IMR-90 (cell line): Measurements from ENCODE around the gene PPARD. TPM values are rescaled to one million over a fixed set of nuclear protein-coding genes. Genes with fewer than 3 reads are reported as not detected.

ENCODE experiments used
- ATAC-seq: fragments of 200-7000 bp; cut with Tn5 transposase; 2 replicates; pipeline ENCODE4 v1.9.1; 2020; ENCODE audit warnings: low read depth, mild to moderate bottlenecking, moderate library complexity
- BruUV-seq: library from RNA; stranded (reverse); fragments of 400-500 nt; replicated peaks from 2 replicates; lab custom pipeline; 2021; lab: Mats Ljungman, UMichigan
- CTCF ChIA-PET: fragments of 300-600 bp; formaldehyde crosslinking; extraction: SDS; loops from one replicate; lab custom pipeline; 2021; ENCODE audit warnings: antibody characterized with exemption; lab: Yijun Ruan, JAX
- POLR2A ChIA-PET: fragments of 300-600 bp; sonication (Branson Sonifier 250); formaldehyde crosslinking; loops from one replicate; lab custom pipeline; 2022; ENCODE audit warnings: antibody characterized with exemption; ENCODE audit not compliant: unreplicated experiment; lab: Charles Lee
- DNase-seq: peaks from one replicate; pipeline ENCODE4 v3.0.0; 2013
- H2AFZ ChIP-seq: replicated peaks from 2 replicates; pipeline ENCODE3; 2013; ENCODE audit warnings: low read length, mild to moderate bottlenecking; ENCODE audit not compliant: poor library complexity
- H2AK5ac ChIP-seq: 2 replicates; pipeline ENCODE4 v1.6.1; 2013; ENCODE audit warnings: low read depth, low read length, inconsistent platforms
- H2AK9ac ChIP-seq: replicated peaks from 2 replicates; pipeline ENCODE3; 2013; ENCODE audit warnings: mild to moderate bottlenecking, low read depth, low read length, moderate library complexity; ENCODE audit not compliant: poor library complexity
- H2BK120ac ChIP-seq: 2 replicates; pipeline ENCODE4 v1.6.1; 2013; ENCODE audit warnings: low read depth, low read length, inconsistent platforms
- H2BK15ac ChIP-seq: 3 replicates; pipeline ENCODE4 v1.6.1; 2013; ENCODE audit warnings: low read depth, low read length, inconsistent platforms
- H2BK20ac ChIP-seq: 2 replicates; pipeline ENCODE4 v1.6.1; 2013; ENCODE audit warnings: low read depth, mild to moderate bottlenecking, inconsistent platforms, low read length, moderate library complexity
- H2BK5ac ChIP-seq: 2 replicates; pipeline ENCODE4 v1.6.1; 2013; ENCODE audit warnings: mild to moderate bottlenecking, low read depth, low read length, inconsistent platforms; ENCODE audit not compliant: poor library complexity, severe bottlenecking
- H3K14ac ChIP-seq: replicated peaks from 2 replicates; pipeline ENCODE4 v1.6.1; 2013; ENCODE audit warnings: low read depth, low read length, inconsistent platforms
- H3K18ac ChIP-seq: 2 replicates; pipeline ENCODE4 v1.6.1; 2013; ENCODE audit warnings: low read depth, low read length, control low read depth
- H3K23ac ChIP-seq: 2 replicates; pipeline ENCODE4 v1.6.1; 2013; ENCODE audit warnings: low read depth, low read length, inconsistent platforms
- H3K27ac ChIP-seq: 2 replicates; pipeline ENCODE4 v1.5.1; 2013; ENCODE audit warnings: mild to moderate bottlenecking, control low read depth, low read length; ENCODE audit not compliant: insufficient read depth
- H3K27me3 ChIP-seq: 2 replicates; pipeline ENCODE4 v1.6.1; 2013; ENCODE audit warnings: low read length; ENCODE audit not compliant: control insufficient read depth, insufficient read depth
- H3K36me3 ChIP-seq: 2 replicates; pipeline ENCODE4 v1.6.1; 2013; ENCODE audit warnings: low read length, mixed read lengths; ENCODE audit not compliant: control insufficient read depth, insufficient read depth
- H3K4ac ChIP-seq: 2 replicates; pipeline ENCODE4 v1.6.1; 2013; ENCODE audit warnings: low read depth, low read length, inconsistent platforms
- H3K4me1 ChIP-seq: 2 replicates; pipeline ENCODE4 v1.6.1; 2013; ENCODE audit warnings: low read length, mixed read lengths; ENCODE audit not compliant: control insufficient read depth, insufficient read depth
- H3K4me2 ChIP-seq: 2 replicates; pipeline ENCODE4 v1.6.1; 2013; ENCODE audit warnings: low read depth, mild to moderate bottlenecking, control low read depth, low read length, moderate library complexity
- H3K4me3 ChIP-seq: 2 replicates; pipeline ENCODE4 v1.5.1; 2013; ENCODE audit warnings: low read depth, mild to moderate bottlenecking, control low read depth, low read length, moderate library complexity; ENCODE audit not compliant: insufficient read depth
- H3K56ac ChIP-seq: 2 replicates; pipeline ENCODE4 v1.6.1; 2013; ENCODE audit warnings: low read length, inconsistent platforms; ENCODE audit not compliant: insufficient read depth; ENCODE audit errors: extremely low read depth
- H3K79me1 ChIP-seq, 2 experiments: 2 replicates each; pipeline ENCODE4 v1.6.1; 2013; ENCODE audit warnings: low read length in 2 of 2, inconsistent platforms in 1 of 2, low read depth in 1 of 2
- H3K9ac ChIP-seq: 2 replicates; pipeline ENCODE4 v1.6.1; 2013; ENCODE audit warnings: low read depth, low read length, control low read depth
- H3K9me1 ChIP-seq: 2 replicates; pipeline ENCODE4 v1.6.1; 2013; ENCODE audit warnings: low read length, inconsistent platforms; ENCODE audit not compliant: insufficient read depth
- H3K9me3 ChIP-seq: 2 replicates; pipeline ENCODE4 v1.6.1; 2013; ENCODE audit warnings: low read length; ENCODE audit not compliant: control insufficient read depth, insufficient read depth
- H4K20me1 ChIP-seq: 2 replicates; pipeline ENCODE4 v1.6.1; 2013; ENCODE audit warnings: low read length, inconsistent platforms; ENCODE audit not compliant: insufficient read depth
- H4K5ac ChIP-seq: 2 replicates; pipeline ENCODE4 v1.6.1; 2013; ENCODE audit warnings: mild to moderate bottlenecking, low read depth, low read length, control low read depth
- H4K8ac ChIP-seq, 2 experiments: 2 replicates each; pipeline ENCODE4 v1.6.1; 2013; ENCODE audit warnings: low read depth in 2 of 2, low read length in 2 of 2, control low read depth in 1 of 2, inconsistent platforms in 1 of 2
- H4K91ac ChIP-seq: 2 replicates; pipeline ENCODE4 v1.6.1; 2013; ENCODE audit warnings: low read depth, low read length, inconsistent platforms; ENCODE audit not compliant: insufficient read depth
- FOS ChIP-seq: fragments of 150-350 bp; IDR thresholded peaks from 2 replicates; pipeline ENCODE4 v1.6.1; 2016; ENCODE audit warnings: low read depth, low read length
- RCOR1 ChIP-seq: IDR thresholded peaks from 2 replicates; pipeline ENCODE4 v1.6.1; 2012; ENCODE audit warnings: mild to moderate bottlenecking, low read length, improper control_type of control experiment; ENCODE audit not compliant: insufficient replicate concordance
- WGBS, 2 experiments: methylation state at CpG; one replicate each; pipeline versions ENCODE4 v1.1.5 to v1.1.7; 2013; ENCODE audit warnings: missing lambda C conversion rate in 2 of 2; ENCODE audit not compliant: insufficient read length in 1 of 2; ENCODE audit errors: extremely low coverage in 2 of 2; 5-methylcytosine and 5-hydroxymethylcytosine counted together
- dilution Hi-C: fragments of 300-500 bp; cut with HindIII; formaldehyde crosslinking; loops from one replicate; pipeline ENCODE4 v1.14.3; 2018; ENCODE audit warnings: low sequenced_read_pairs; ENCODE audit not compliant: unreplicated experiment
- in situ Hi-C: fragments of 300-500 bp; cut with MboI; formaldehyde crosslinking; loops from 3 replicates; pipeline ENCODE4 v1.14.3; 2019; ENCODE audit warnings: low sequenced_read_pairs, inconsistent platforms, mixed read lengths
- intact Hi-C: fragments of 100-400 bp; cut with micrococcal nuclease; formaldehyde crosslinking; loops from 2 replicates; pipeline ENCODE4 v1.10.0; 2022
- polyA plus RNA-seq, 3 experiments: library from polyadenylated mRNA; depleted of rRNA; stranded (reverse); fragments of >200 nt; gene quantifications; 2 replicates each; pipeline ENCODE4 v1.2.3, GENCODE V29; 2012; ENCODE audit warnings: low replicate concordance in 1 of 3
- total RNA-seq: library from RNA; depleted of rRNA; stranded (reverse); fragments of >200 nt; gene quantifications from 2 replicates; pipeline ENCODE4 v1.2.3, GENCODE V29; 2012
- TF ChIP-seq, protein P1 (sequence below): fragments of 150-350 bp; IDR thresholded peaks from 2 replicates; pipeline ENCODE4 v1.6.1; 2016; ENCODE audit warnings: low read depth, mild to moderate bottlenecking, low read length, moderate library complexity, borderline replicate concordance

PPARD gene
- total and polyA plus RNA-seq, 2 of the 4 experiments (the other 2 are of a cell fraction): 10.4 to 69.0 TPM

DNA sequence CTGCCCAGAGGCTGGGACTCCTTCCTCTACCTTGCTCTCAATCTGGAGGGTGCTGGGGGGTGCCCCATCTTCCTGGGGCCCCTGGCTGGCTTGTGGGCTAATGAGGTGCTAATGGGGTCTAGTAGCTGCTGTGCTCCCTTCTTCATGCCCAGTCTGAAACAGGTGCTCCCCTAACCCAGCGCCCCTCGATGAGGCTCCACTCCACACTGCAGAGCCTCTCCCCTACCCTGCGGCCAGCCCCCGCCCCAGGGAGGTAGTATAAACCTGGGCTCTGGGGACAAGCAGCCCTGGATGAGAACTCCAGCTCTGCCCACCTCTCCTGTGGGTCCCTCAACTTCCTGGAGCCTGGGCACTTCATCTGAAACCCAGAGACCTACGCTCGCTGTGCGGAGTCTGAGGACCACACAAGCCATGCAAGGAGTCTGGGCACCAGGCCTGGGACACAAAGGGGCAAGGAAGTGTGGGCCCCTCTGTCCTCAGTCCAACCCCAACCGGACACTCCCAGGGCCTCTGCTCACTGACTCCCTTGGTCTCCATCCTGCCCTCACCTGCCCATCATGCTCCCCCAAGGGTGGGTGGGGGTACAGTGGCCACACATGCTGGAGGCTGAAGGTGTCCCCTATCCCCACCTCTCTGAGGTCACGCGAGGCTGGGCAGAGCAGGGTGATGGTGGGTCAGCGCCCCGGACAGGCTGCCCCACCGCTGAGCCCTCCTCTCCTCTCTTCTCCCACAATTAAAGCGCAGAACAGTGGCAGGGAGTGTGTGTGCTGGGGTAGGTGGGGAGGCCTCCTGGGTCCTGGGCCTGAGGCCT is 132.0 kb downstream of the PPARD start:
- CTCF ChIA-PET: no interaction called here
- H4K8ac ChIP-seq: no peak overlapping the region

More for the DNA sequence above, 132.0 kb downstream of the PPARD start:
- H2BK20ac ChIP-seq: no peak overlapping the region
- in situ Hi-C loops: no loop called here
- ATAC-seq (peak; percentile 3), DNase-seq (no peak)
- H3K56ac ChIP-seq: no peak overlapping the region
- no peaks in the 10 kb centered on the region for H3K27me3 ChIP-seq
- dilution Hi-C loops: no loop called here
- no peak overlapping the region for H2BK15ac ChIP-seq
- H3K4me2 ChIP-seq: no peak overlapping the region
- no peak overlapping the region for H2BK120ac ChIP-seq
- intact Hi-C loops: no loop called here
- peaks cover 7 to 47% of the 10 kb centered on the region in 2 experiments; a peak in 3 of 4 replicates for H3K79me1 ChIP-seq
- no peaks in the 10 kb centered on the region for H3K9me3 ChIP-seq
- 0 out of 2 replicates have a peak, but pooled peaks cover 6% of the 10 kb centered on the region for H3K9me1 ChIP-seq
- WGBS, 2 experiments: 95% methylated on average over 4 of the region's 14 CpGs; no CpG with 5 or more reads in 1 of the 2 experiments
- BruUV-seq: no TSS peak
- TF ChIP-seq FOS (no peak), RCOR1 (no peak)
- TF ChIP-seq, protein P1, sequence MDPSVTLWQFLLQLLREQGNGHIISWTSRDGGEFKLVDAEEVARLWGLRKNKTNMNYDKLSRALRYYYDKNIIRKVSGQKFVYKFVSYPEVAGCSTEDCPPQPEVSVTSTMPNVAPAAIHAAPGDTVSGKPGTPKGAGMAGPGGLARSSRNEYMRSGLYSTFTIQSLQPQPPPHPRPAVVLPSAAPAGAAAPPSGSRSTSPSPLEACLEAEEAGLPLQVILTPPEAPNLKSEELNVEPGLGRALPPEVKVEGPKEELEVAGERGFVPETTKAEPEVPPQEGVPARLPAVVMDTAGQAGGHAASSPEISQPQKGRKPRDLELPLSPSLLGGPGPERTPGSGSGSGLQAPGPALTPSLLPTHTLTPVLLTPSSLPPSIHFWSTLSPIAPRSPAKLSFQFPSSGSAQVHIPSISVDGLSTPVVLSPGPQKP: no peak
- H3K36me3 ChIP-seq: peaks cover 65% of the 10 kb centered on the region
- no peak overlapping the region for H3K9ac ChIP-seq
- H4K5ac ChIP-seq: no peak overlapping the region
- H2AFZ ChIP-seq: no peak overlapping the region
- no peak overlapping the region for H4K91ac ChIP-seq
- H3K14ac ChIP-seq: no peak overlapping the region
- H3K23ac ChIP-seq: no peak overlapping the region
- no peak overlapping the region for H2AK5ac ChIP-seq
- H3K4me1 ChIP-seq: peaks cover 10% of the 10 kb centered on the region
- H3K4ac ChIP-seq: no peak overlapping the region
- H3K27ac ChIP-seq: no peak overlapping the region
- POLR2A ChIA-PET: interaction anchor here (0.6 to 0.9 kb wide), 5 partner anchors 7 to 441 kb away, joined by 3 to 7 read pairs (median 4); no protein-coding TSS in a partner anchor
- peak overlapping the region; percentile 57 for H2AK9ac ChIP-seq
- no peak overlapping the region for H3K4me3 ChIP-seq
- no peak overlapping the region for H3K18ac ChIP-seq
- peaks cover 63% of the 10 kb centered on the region for H4K20me1 ChIP-seq
- no peak overlapping the region for H2BK5ac ChIP-seq
